ENCODE results near the gene DNM3.

DNM3 gene

DNA sequence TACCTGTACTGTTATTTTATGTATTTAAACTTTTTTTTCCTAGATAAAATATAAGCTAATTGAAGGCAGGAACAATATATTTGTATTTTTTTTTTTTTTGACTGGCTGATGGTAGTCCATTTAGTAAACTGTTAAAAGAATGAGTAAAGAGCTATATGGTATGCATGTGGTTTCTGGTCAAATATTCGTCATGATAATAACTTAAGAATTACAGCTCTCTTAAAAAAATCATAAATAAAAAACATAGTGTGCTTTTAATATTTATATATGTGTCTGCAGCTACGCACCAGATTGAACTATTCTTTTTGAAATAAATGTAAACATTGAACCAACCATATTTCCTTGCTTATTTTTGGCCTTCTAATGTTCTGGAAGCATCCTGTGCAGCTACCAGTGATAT, 306.9 kb downstream of the DNM3 start:
- H3K4me1 ChIP-seq (ENCODE audit: insufficient read depth, low read length), result peaks cover 8% of the 10 kb centered on the region; the same call in 1 of the 2 replicates
- no peaks in the 10 kb centered on the region for H3K9me3 ChIP-seq (ENCODE audit: insufficient read depth, low read depth, low read length)
- no peak overlapping the region for H3K27ac ChIP-seq (ENCODE audit: low read length)
- no peak overlapping the region for H3K4me3 ChIP-seq (ENCODE audit: low read length)
- H3K36me3 ChIP-seq (ENCODE audit: insufficient read depth, low read depth, low read length), result no peaks in the 10 kb centered on the region
- H3K27me3 ChIP-seq (ENCODE audit: insufficient read depth, low read length), result no peaks in the 10 kb centered on the region
- peak overlapping the region; percentile 29; the same call in 1 of the 2 replicates for H3K9ac ChIP-seq (ENCODE audit: low read depth, low read length)

DNA sequence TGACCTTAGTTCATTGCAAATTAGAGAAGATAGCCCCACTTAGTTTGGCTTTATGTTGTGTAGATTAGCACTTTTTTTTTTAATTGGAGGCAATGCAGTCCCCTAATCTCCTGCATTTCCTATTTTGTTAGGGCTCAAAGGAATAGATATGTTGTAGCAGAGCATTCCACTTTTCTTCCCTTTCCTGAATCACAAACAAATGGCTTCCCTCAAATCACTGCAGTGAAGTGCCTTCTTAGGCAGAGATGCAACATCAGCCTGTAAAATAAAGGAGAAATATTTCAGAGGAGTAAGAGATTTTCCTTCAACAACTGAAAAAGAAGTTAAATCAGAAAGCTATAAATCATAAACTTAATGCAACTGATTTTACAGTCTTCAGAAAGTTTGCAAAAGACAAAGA, 307.4 kb downstream of the DNM3 start:
- H3K27ac ChIP-seq (ENCODE audit: low read length), result no peak overlapping the region
- no peaks in the 10 kb centered on the region for H3K36me3 ChIP-seq (ENCODE audit: insufficient read depth, low read depth, low read length)
- peaks cover 3% of the 10 kb centered on the region; the same call in 1 of the 2 replicates for H3K4me1 ChIP-seq (ENCODE audit: insufficient read depth, low read length)
- H3K4me3 ChIP-seq (ENCODE audit: low read length), result no peak overlapping the region
- H3K9me3 ChIP-seq (ENCODE audit: insufficient read depth, low read depth, low read length), result no peaks in the 10 kb centered on the region
- H3K27me3 ChIP-seq (ENCODE audit: insufficient read depth, low read length), result no peaks in the 10 kb centered on the region
- peak overlapping the region; percentile 29; the same call in 1 of the 2 replicates for H3K9ac ChIP-seq (ENCODE audit: low read depth, low read length)

DNA sequence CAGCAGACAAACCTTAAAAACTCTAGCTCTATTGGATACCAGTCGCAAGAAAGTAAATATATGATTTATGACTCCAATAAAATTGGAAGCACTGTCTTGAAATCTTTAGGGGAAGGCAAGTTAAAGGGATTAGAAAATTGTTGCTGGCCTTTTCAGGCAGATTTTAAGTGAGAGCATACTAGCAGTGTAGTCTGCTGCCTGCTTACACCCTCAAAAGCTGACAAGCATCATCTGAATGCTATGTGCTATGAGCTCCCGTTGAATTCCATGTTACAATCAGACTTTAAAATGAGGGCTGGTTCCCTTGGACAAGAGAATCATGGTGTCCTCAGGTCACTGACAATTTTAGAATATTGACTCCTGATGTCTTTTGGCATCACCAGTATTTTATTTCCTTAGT, 308.0 kb downstream of the DNM3 start:
- Histone ChIP-seq H3K4me3 (ENCODE audit: low read length) (no peak overlapping the region), H3K36me3 (ENCODE audit: insufficient read depth, low read depth, low read length) (no peaks in the 10 kb centered on the region), H3K9me3 (ENCODE audit: insufficient read depth, low read depth, low read length) (no peaks in the 10 kb centered on the region), H3K4me1 (ENCODE audit: insufficient read depth, low read length) (peaks cover 3% of the 10 kb centered on the region; the same call in 1 of the 2 replicates), H3K27me3 (ENCODE audit: insufficient read depth, low read length) (no peaks in the 10 kb centered on the region), H3K27ac (ENCODE audit: low read length) (no peak overlapping the region), H3K9ac (ENCODE audit: low read depth, low read length) (no peak overlapping the region)

DNA sequence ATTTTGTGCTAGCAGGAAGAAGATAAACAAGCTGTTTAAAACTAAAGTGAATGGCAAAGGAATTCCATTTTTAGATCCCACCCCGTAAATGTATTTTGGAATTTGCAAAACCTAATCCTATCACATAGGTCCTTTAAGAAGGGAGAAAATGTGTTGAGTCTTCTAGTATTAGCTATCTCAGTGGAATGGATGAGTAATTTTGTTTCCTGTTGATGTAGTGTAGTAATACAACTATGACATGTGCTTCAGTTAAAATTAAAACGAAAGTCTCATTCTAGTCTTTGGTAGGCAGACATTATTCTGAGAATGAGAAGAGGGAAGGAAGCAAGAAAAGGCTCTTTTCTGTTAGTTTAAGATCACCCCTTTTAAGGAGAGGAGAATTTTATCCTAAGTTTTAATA, 313.3 kb downstream of the DNM3 start:
- no peak overlapping the region for H3K27ac ChIP-seq (ENCODE audit: low read length)
- no peaks in the 10 kb centered on the region for H3K36me3 ChIP-seq (ENCODE audit: insufficient read depth, low read depth, low read length)
- no peak overlapping the region for H3K9ac ChIP-seq (ENCODE audit: low read depth, low read length)
- H3K27me3 ChIP-seq (ENCODE audit: insufficient read depth, low read length), result no peaks in the 10 kb centered on the region
- H3K4me1 ChIP-seq (ENCODE audit: insufficient read depth, low read length), result no peaks in the 10 kb centered on the region
- no peaks in the 10 kb centered on the region for H3K9me3 ChIP-seq (ENCODE audit: insufficient read depth, low read depth, low read length)
- no peak overlapping the region for H3K4me3 ChIP-seq (ENCODE audit: low read length)

DNA sequence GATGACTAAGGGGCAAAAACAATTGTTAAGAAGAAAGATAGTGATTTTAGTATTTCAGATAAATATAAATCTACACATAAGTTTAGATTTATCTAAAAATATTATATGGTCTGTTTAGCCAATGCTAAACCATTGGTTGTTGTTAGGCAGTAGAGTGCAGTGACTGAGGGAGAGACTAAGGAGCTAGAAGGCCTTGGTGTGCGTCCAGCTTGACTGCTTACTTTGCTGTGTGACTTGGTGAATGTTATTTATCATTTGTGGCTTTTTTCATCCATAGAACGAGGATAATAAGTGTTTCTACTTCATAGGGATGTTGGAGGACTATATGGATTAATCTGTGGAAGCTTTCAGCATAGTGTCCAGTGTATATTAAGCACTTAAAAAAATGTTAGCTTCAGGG, 314.5 kb downstream of the DNM3 start:
- H3K9me3 ChIP-seq (ENCODE audit: insufficient read depth, low read depth, low read length), result no peaks in the 10 kb centered on the region
- no peak overlapping the region for H3K27ac ChIP-seq (ENCODE audit: low read length)

DNA sequence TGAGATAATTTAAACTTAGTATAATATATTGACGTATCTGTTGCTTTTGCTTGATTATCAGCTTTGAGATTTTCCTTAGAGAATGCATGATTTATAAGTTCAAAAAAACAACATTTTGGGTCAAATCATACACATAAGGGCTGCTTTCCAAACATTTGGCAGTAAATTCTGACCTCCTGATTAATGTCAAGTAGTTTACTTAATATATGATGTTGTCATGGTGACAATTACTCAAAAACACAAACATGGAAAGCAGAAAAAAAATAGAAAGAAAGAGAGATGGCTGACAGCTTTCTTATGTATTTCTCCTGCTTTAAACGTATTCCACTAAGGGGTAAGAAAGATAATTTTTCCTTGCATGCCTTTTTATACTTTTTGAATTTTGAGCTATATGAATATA, 320.9 kb downstream of the DNM3 start:
- Histone ChIP-seq H3K27me3 (ENCODE audit: insufficient read depth, low read length) (no peaks in the 10 kb centered on the region), H3K9me3 (ENCODE audit: insufficient read depth, low read depth, low read length) (no peaks in the 10 kb centered on the region), H3K4me3 (ENCODE audit: low read length) (no peak overlapping the region), H3K27ac (ENCODE audit: low read length) (no peak overlapping the region), H3K4me1 (ENCODE audit: insufficient read depth, low read length) (no peaks in the 10 kb centered on the region), H3K9ac (ENCODE audit: low read depth, low read length) (no peak overlapping the region), H3K36me3 (ENCODE audit: insufficient read depth, low read depth, low read length) (no peaks in the 10 kb centered on the region)

More for the DNA sequence above, 314.5 kb downstream of the DNM3 start:
- H3K36me3 ChIP-seq (ENCODE audit: insufficient read depth, low read depth, low read length), result no peaks in the 10 kb centered on the region
- H3K4me1 ChIP-seq (ENCODE audit: insufficient read depth, low read length), result no peaks in the 10 kb centered on the region
- no peak overlapping the region for H3K4me3 ChIP-seq (ENCODE audit: low read length)
- H3K9ac ChIP-seq (ENCODE audit: low read depth, low read length), result no peak overlapping the region
- no peaks in the 10 kb centered on the region for H3K27me3 ChIP-seq (ENCODE audit: insufficient read depth, low read length)

DNA sequence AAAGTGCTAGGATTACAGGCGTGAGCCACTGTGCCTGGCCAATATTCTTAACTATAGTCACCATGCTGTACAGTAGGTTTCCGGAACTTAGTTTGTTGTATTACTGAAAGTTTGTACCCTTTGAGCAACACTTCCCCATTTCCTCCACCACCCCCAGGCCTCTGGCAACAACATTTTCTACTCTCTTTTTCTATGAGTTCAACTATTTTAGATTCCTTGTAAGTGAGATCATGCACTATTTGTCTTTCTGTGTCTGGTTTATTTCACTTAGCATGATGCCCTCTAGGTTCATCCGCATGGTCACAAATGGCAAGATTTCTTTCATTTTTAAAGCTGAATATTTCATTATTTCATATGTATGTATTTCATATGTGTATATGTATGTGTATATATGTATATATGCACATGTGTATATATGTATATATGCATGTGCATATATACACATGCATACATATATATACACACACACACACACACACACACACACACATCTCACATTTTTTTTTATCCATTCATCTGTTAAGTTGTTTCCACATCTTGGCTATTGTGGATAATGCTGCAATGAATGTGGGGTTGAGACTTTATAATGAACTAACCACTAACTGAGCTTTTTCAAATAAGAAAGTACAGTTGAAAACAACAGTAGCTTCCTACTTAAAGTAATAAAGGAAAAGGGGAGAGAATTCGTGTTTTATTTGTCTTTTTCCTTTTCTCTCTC, 322.4 kb downstream of the DNM3 start:
- no peak overlapping the region for H3K4me3 ChIP-seq (ENCODE audit: low read length)
- H3K9me3 ChIP-seq (ENCODE audit: insufficient read depth, low read depth, low read length), result no peaks in the 10 kb centered on the region
- H3K9ac ChIP-seq (ENCODE audit: low read depth, low read length), result no peak overlapping the region
- no peaks in the 10 kb centered on the region for H3K4me1 ChIP-seq (ENCODE audit: insufficient read depth, low read length)
- no peak overlapping the region for H3K27ac ChIP-seq (ENCODE audit: low read length)
- H3K27me3 ChIP-seq (ENCODE audit: insufficient read depth, low read length), result no peaks in the 10 kb centered on the region
- no peaks in the 10 kb centered on the region for H3K36me3 ChIP-seq (ENCODE audit: insufficient read depth, low read depth, low read length)

DNA sequence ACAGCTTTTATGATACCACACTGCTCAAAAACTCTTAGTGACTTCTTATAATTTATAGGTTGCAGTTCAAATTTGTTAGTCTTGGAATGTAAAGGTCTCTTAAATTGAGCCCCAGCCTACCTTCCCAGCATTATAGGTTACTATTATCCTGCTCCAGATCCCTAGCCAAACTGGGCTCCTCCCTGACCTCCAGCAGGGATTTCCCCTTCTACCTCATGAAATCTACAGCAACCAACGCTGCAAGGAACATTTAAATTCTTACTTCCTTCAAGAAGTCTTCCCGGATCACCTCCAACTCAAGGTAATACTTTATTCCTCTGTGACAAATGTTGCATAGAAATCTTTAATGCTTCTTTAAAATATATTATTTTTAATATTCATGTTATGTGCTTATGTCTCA, 324.1 kb downstream of the DNM3 start:
- no peak overlapping the region for H3K4me3 ChIP-seq (ENCODE audit: low read length)
- H3K9ac ChIP-seq (ENCODE audit: low read depth, low read length), result no peak overlapping the region
- H3K36me3 ChIP-seq (ENCODE audit: insufficient read depth, low read depth, low read length), result no peaks in the 10 kb centered on the region
- no peaks in the 10 kb centered on the region for H3K27me3 ChIP-seq (ENCODE audit: insufficient read depth, low read length)
- no peaks in the 10 kb centered on the region for H3K4me1 ChIP-seq (ENCODE audit: insufficient read depth, low read length)
- H3K9me3 ChIP-seq (ENCODE audit: insufficient read depth, low read depth, low read length), result no peaks in the 10 kb centered on the region
- H3K27ac ChIP-seq (ENCODE audit: low read length), result no peak overlapping the region

DNA sequence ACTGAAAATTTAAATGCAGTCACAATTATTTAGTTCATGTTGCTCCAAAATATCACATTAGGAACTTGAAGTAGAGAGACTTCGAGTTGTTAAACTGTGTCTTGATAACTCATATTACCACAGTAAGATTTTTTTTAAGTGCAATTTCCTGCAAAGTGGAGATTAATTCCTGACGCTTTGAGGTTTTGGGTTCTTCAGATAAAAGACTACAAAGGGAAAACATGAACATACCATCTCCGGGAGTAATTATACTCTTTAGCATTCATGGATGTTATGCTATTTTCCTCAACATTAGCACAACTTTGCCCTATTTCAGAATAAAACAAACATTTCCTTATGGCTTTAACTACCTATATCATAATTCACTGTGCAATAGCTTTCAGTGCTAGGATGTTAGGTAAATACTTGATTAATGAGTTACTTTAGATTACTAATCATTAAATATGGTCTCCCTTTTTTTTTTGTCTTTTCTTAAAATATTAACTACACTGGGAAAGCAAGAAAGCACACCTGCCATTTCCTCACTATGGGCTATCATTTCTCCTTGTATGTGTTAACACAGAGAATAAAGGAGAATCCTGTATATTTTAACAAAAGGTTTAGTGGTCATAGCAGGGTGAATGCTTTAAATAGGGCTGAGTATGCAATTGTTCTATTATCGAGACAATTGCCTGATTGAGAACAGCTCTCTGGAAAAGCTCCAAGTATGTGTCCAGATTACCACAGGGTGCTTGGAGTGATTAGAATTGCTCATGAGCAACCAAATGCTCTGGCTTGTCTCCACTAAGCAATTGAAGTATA, 326.7 kb downstream of the DNM3 start:
- Histone ChIP-seq H3K9ac (ENCODE audit: low read depth, low read length) (no peak overlapping the region), H3K4me1 (ENCODE audit: insufficient read depth, low read length) (no peaks in the 10 kb centered on the region), H3K27me3 (ENCODE audit: insufficient read depth, low read length) (no peaks in the 10 kb centered on the region), H3K36me3 (ENCODE audit: insufficient read depth, low read depth, low read length) (no peaks in the 10 kb centered on the region), H3K4me3 (ENCODE audit: low read length) (no peak overlapping the region), H3K9me3 (ENCODE audit: insufficient read depth, low read depth, low read length) (no peaks in the 10 kb centered on the region), H3K27ac (ENCODE audit: low read length) (no peak overlapping the region)

DNA sequence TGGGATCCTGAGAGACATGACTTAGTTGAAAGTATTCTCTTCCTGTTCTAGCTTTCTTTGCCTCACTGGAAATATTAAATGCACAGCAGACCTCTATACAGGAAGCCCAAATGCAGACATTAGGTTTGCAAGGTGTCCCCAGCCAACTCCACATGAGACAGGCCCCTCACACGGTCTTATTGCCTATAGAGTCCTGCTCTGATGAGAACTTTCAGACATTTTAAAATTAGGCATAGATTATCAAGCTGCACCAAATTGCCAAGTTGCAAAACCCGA, 327.2 kb downstream of the DNM3 start:
- no peak overlapping the region for H3K27ac ChIP-seq (ENCODE audit: low read length)
- no peaks in the 10 kb centered on the region for H3K4me1 ChIP-seq (ENCODE audit: insufficient read depth, low read length)
- H3K9me3 ChIP-seq (ENCODE audit: insufficient read depth, low read depth, low read length), result no peaks in the 10 kb centered on the region
- no peaks in the 10 kb centered on the region for H3K36me3 ChIP-seq (ENCODE audit: insufficient read depth, low read depth, low read length)
- H3K4me3 ChIP-seq (ENCODE audit: low read length), result no peak overlapping the region
- H3K27me3 ChIP-seq (ENCODE audit: insufficient read depth, low read length), result no peaks in the 10 kb centered on the region
- no peak overlapping the region for H3K9ac ChIP-seq (ENCODE audit: low read depth, low read length)

DNA sequence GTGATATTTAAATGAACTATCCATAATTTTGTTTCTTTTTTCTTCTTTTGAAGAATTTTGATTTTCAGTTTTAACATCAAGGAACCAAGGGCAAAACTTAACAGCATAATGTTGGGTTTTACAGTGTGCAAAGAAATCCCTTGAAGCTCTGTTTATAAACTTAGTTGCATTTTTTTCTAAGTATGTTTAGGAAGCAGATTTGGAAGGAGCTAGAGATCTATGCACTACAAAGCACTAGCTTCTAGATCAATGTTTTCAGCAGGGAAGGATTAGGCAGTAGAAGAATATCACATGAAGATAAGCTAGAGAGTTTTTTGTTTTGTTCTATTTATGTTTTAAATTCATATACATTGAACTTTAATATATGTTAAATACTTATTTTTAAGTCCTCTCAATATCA, 328.5 kb downstream of the DNM3 start:
- H3K36me3 ChIP-seq (ENCODE audit: insufficient read depth, low read depth, low read length), result no peaks in the 10 kb centered on the region

DNA sequence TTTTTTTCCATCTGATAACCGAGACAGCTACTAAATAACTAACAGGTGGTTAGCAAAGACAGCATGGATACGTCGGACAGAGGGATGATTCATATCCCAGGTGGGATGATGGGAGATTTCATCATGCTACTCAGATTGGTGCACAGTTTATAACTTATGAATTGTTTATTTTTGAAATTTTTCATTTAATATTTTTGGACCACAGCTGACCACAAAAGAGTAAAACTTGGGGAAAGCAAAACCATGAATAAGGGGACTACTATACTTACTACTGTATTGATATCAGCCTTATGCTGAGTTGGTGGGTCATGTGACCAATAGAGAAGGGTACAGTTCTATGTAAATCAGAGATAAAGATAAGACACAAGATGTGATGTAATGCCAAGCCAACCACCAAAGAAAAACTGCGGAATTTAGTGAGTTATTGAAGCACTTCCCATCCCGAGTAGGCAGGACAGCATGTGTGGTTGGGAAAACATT, 331.1 kb downstream of the DNM3 start:
- H3K9ac ChIP-seq (ENCODE audit: low read depth, low read length), result no peak overlapping the region
- no peaks in the 10 kb centered on the region for H3K27me3 ChIP-seq (ENCODE audit: insufficient read depth, low read length)
- H3K4me1 ChIP-seq (ENCODE audit: insufficient read depth, low read length), result no peaks in the 10 kb centered on the region
- H3K4me3 ChIP-seq (ENCODE audit: low read length), result no peak overlapping the region
- H3K9me3 ChIP-seq (ENCODE audit: insufficient read depth, low read depth, low read length), result no peaks in the 10 kb centered on the region
- H3K27ac ChIP-seq (ENCODE audit: low read length), result no peak overlapping the region
- H3K36me3 ChIP-seq (ENCODE audit: insufficient read depth, low read depth, low read length), result no peaks in the 10 kb centered on the region

More for the DNA sequence above, 328.5 kb downstream of the DNM3 start:
- H3K27ac ChIP-seq (ENCODE audit: low read length), result no peak overlapping the region
- no peaks in the 10 kb centered on the region for H3K4me1 ChIP-seq (ENCODE audit: insufficient read depth, low read length)
- no peak overlapping the region for H3K9ac ChIP-seq (ENCODE audit: low read depth, low read length)
- H3K27me3 ChIP-seq (ENCODE audit: insufficient read depth, low read length), result no peaks in the 10 kb centered on the region
- no peaks in the 10 kb centered on the region for H3K9me3 ChIP-seq (ENCODE audit: insufficient read depth, low read depth, low read length)
- H3K4me3 ChIP-seq (ENCODE audit: low read length), result no peak overlapping the region

All from iPS-20b (cell line).